Uterus (tissue), 2 donors: Measurements from ENCODE around the gene KIF1B.

Experiments used
- POLR2A ChIP-seq, 2 donors: fragments of 450-650 bp; IDR thresholded peaks; one replicate each; pipeline ENCODE4 v1.6.1; 2016; ENCODE audit warnings: antibody characterized with exemption in 2 of 2, mild to moderate bottlenecking in 1 of 2, moderate library complexity in 1 of 2
- TF ChIP-seq, protein P1 (sequence below), 4 experiments: fragments of 200-600 bp in 2 of 4; fragments of 450-650 bp in 2 of 4; sonication (generic) in 2 of 4; IDR thresholded peaks; one replicate each; pipeline ENCODE4 v1.5.1; 2016 to 2019; ENCODE audit warnings: antibody characterized with exemption in 4 of 4, mild to moderate bottlenecking in 2 of 4, moderate library complexity in 1 of 4

DNA sequence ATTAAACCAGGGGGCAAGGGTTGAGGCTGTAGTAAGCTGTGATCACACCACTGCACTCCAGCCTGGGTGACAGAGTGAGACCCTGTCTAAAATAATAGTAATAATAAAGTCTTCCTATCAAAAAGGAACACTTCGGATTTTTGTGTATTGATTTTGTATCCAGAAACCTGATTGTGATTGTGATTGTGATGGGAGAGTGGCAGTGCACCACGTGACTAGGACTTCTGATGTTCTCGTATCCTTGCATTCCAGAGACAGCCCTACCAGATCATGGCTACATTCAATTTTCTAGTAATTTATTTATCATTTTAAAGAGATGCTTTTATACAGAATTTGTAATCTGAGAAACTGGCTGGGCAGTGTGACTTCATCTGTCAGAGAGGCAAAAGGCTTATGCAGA, 2.6 kb upstream of the KIF1B start:
- TF ChIP-seq POLR2A (IDR thresholded peaks at IDR 0.05), result no peak
- TF ChIP-seq, protein P1, sequence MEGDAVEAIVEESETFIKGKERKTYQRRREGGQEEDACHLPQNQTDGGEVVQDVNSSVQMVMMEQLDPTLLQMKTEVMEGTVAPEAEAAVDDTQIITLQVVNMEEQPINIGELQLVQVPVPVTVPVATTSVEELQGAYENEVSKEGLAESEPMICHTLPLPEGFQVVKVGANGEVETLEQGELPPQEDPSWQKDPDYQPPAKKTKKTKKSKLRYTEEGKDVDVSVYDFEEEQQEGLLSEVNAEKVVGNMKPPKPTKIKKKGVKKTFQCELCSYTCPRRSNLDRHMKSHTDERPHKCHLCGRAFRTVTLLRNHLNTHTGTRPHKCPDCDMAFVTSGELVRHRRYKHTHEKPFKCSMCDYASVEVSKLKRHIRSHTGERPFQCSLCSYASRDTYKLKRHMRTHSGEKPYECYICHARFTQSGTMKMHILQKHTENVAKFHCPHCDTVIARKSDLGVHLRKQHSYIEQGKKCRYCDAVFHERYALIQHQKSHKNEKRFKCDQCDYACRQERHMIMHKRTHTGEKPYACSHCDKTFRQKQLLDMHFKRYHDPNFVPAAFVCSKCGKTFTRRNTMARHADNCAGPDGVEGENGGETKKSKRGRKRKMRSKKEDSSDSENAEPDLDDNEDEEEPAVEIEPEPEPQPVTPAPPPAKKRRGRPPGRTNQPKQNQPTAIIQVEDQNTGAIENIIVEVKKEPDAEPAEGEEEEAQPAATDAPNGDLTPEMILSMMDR (IDR thresholded peaks at IDR 0.05), result no peak
